ENCODE results near the gene C11orf24.

DNA sequence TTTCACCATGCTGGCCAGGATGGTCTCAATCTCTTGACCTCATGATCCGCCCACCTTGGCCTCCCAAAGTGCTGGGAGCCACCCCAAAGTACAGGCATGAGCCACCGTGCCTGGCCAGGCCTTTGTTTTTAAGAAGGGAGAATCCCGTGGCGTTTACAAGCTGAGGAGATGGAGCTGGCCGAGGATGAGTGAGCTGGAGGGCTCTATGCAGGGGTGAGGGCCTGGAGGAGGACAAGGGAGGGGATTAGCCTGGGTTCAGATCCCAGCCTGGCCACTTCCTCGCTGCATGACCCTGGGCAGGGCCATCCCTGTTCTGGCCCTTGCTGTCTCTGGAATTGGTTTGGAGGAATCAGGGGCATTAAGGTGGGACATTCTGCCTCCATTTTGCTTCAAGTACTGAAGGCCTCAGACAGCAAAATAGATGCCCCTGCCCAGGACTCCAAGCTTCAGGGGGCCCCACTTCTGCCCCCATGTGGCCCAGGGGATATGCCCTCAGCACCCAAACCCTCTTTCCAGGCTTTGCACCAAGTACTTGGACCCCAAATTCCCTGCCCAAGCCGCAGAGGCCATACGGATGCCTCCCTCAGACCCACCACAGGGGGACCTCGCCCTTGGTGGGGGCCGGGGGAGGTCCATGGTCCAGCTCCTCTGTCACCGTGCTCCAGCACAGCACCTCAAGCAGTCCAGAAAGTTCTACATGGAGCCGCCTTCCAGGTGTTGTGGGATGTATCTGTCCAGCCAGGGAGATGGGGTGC, 28.5 kb upstream of the C11orf24 start:
- TF ChIP-seq, protein P1, sequence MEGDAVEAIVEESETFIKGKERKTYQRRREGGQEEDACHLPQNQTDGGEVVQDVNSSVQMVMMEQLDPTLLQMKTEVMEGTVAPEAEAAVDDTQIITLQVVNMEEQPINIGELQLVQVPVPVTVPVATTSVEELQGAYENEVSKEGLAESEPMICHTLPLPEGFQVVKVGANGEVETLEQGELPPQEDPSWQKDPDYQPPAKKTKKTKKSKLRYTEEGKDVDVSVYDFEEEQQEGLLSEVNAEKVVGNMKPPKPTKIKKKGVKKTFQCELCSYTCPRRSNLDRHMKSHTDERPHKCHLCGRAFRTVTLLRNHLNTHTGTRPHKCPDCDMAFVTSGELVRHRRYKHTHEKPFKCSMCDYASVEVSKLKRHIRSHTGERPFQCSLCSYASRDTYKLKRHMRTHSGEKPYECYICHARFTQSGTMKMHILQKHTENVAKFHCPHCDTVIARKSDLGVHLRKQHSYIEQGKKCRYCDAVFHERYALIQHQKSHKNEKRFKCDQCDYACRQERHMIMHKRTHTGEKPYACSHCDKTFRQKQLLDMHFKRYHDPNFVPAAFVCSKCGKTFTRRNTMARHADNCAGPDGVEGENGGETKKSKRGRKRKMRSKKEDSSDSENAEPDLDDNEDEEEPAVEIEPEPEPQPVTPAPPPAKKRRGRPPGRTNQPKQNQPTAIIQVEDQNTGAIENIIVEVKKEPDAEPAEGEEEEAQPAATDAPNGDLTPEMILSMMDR (conservative IDR thresholded peaks at IDR 0.05 in 1 of 2, IDR thresholded peaks at IDR 0.05 in 1 of 2; ENCODE audit: extremely low read depth in 1 of 2, insufficient read depth in 1 of 2, low read depth in 1 of 2, low read length in 2 of 2), result no peak
- TF ChIP-seq EZH2 (IDR thresholded peaks at IDR 0.05; ENCODE audit: borderline replicate concordance, low read length), result no peak

Data from mammary epithelial cell (primary cell).